ENCODE results near the gene NRP2.

- TF ChIP-seq, protein P1, sequence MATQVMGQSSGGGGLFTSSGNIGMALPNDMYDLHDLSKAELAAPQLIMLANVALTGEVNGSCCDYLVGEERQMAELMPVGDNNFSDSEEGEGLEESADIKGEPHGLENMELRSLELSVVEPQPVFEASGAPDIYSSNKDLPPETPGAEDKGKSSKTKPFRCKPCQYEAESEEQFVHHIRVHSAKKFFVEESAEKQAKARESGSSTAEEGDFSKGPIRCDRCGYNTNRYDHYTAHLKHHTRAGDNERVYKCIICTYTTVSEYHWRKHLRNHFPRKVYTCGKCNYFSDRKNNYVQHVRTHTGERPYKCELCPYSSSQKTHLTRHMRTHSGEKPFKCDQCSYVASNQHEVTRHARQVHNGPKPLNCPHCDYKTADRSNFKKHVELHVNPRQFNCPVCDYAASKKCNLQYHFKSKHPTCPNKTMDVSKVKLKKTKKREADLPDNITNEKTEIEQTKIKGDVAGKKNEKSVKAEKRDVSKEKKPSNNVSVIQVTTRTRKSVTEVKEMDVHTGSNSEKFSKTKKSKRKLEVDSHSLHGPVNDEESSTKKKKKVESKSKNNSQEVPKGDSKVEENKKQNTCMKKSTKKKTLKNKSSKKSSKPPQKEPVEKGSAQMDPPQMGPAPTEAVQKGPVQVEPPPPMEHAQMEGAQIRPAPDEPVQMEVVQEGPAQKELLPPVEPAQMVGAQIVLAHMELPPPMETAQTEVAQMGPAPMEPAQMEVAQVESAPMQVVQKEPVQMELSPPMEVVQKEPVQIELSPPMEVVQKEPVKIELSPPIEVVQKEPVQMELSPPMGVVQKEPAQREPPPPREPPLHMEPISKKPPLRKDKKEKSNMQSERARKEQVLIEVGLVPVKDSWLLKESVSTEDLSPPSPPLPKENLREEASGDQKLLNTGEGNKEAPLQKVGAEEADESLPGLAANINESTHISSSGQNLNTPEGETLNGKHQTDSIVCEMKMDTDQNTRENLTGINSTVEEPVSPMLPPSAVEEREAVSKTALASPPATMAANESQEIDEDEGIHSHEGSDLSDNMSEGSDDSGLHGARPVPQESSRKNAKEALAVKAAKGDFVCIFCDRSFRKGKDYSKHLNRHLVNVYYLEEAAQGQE (IDR thresholded peaks at IDR 0.05; ENCODE audit: low read depth) = no peak
- TF ChIP-seq TEAD4 (IDR thresholded peaks at IDR 0.05) = no peak
- no peak for TF ChIP-seq EP300 (IDR thresholded peaks at IDR 0.05; ENCODE audit: borderline replicate concordance)
- TF ChIP-seq TAF1 (IDR thresholded peaks at IDR 0.05; ENCODE audit: low read depth) = no peak
- TF ChIP-seq FOXM1 (IDR thresholded peaks at IDR 0.05; ENCODE audit: borderline replicate concordance, low read depth) = no peak
- TF ChIP-seq RAD21 (IDR thresholded peaks at IDR 0.05; ENCODE audit: low read depth) = no peak
- no peak for TF ChIP-seq MAX (IDR thresholded peaks at IDR 0.05)
- no peak for TF ChIP-seq YY1 (IDR thresholded peaks at IDR 0.05; ENCODE audit: low read depth)
- no peak for TF ChIP-seq CEBPB (IDR thresholded peaks at IDR 0.05)
- TF ChIP-seq ZBTB7A (IDR thresholded peaks at IDR 0.05; ENCODE audit: low read depth) = no peak
- TF ChIP-seq EGR1 (IDR thresholded peaks at IDR 0.05) = no peak
These were observed 40.9 kb downstream of the NRP2 start for GRCh38 chr2:205723179-205723578.
